Erythroblast (primary cell): ENCODE measurements around the gene LAYN.

Experiments
- GATA1 ChIP-seq: IDR thresholded peaks from 2 replicates; pipeline ENCODE4 v1.6.1; 2011; ENCODE audit warnings: low read depth, mild to moderate bottlenecking, control low read depth, low read length, moderate library complexity
- POLR2A ChIP-seq: IDR thresholded peaks from 2 replicates; pipeline ENCODE4 v1.6.1; 2011; ENCODE audit warnings: mild to moderate bottlenecking, low read length

- no peak for TF ChIP-seq POLR2A
- no peak for TF ChIP-seq GATA1
Measured at GRCh38 chr11:111549869-111550203, 9.3 kb downstream of the LAYN start.
